Activated T-cell treated with anti-CD3 and anti-CD28 coated beads, Interleukin-2, amount 50 U/mL, for 4 hours (primary cell): ENCODE results near the gene ZBTB22. TPM values are rescaled to one million over a fixed set of nuclear protein-coding genes. Genes with fewer than 3 reads are reported as not detected.

Source experiments
- ATAC-seq, 2 donors: fragments of 200-7000 bp; cut with Tn5 transposase; one replicate each; pipeline ENCODE4 v1.10.0; 2021
- DNase-seq: peaks from one replicate; pipeline ENCODE4 v3.0.0-alpha.2; 2020
- H3K27me3 Mint-ChIP-seq: one replicate; pipeline ENCODE4 v1.8.0; 2021; ENCODE audit warnings: low read depth, mixed read lengths
- H3K36me3 Mint-ChIP-seq: one replicate; pipeline ENCODE4 v1.8.0; 2022; ENCODE audit warnings: mixed read lengths; ENCODE audit not compliant: insufficient read depth
- H3K4me1 Mint-ChIP-seq: one replicate; pipeline ENCODE4 v1.8.0; 2021; ENCODE audit warnings: low read depth, mixed read lengths
- H3K4me3 Mint-ChIP-seq: one replicate; pipeline ENCODE4 v1.8.0; 2021; ENCODE audit warnings: mild to moderate bottlenecking, moderate library complexity, mixed read lengths
- H3K9me3 Mint-ChIP-seq: one replicate; pipeline ENCODE4 v1.8.0; 2021; ENCODE audit warnings: mixed read lengths
- total RNA-seq, 3 donors: library from RNA; stranded (reverse); gene quantifications; one replicate each; pipeline ENCODE4 v1.2.1, GENCODE V29; 2021

Gene ZBTB22
- total RNA-seq, 3 donors from 2014 or later: 6.1 to 9.4 (median 8.9) TPM

GRCh38 chr6:33298773-33299236 is 18.7 kb downstream of the ZBTB22 start, which contains the start of gene RGL2:
Gene RGL2 (minus strand): TSS chr6:33298942. CDS start chr6:33298610, 332 bp downstream.
- Mint-ChIP-seq H3K36me3 (peaks cover 21% of the 10 kb centered on the region), H3K4me3 (peak within 1 kb of the TSS; percentile 94), H3K27me3 (no peaks in the 10 kb centered on the region), H3K4me1 (peaks cover 36% of the 10 kb centered on the region), H3K9me3 (no peaks in the 10 kb centered on the region)
- ATAC-seq: peak; percentile 27 to 29
- DNase-seq: peak; percentile 52

- Mint-ChIP-seq H3K36me3 (peaks cover 17% of the 10 kb centered on the region), H3K4me3 (peak overlapping the region; percentile 94), H3K9me3 (no peaks in the 10 kb centered on the region), H3K27me3 (no peaks in the 10 kb centered on the region), H3K4me1 (peaks cover 33% of the 10 kb centered on the region)
- DNase-seq (peak; percentile 29), ATAC-seq (peak; percentile 14 to 29)
Observed at GRCh38 chr6:33297956-33298772, 19.4 kb downstream of the ZBTB22 start.

GRCh38 chr6:33297406-33297955 is 20.1 kb downstream of the ZBTB22 start:
- ATAC-seq: no peak
- no peaks in the 10 kb centered on the region for H3K27me3 Mint-ChIP-seq
- H3K36me3 Mint-ChIP-seq: peaks cover 20% of the 10 kb centered on the region

GRCh38 chr6:33296797-33297405 is 20.6 kb downstream of the ZBTB22 start:
- DNase-seq (no peak), ATAC-seq (no peak)
- peaks cover 24% of the 10 kb centered on the region for H3K36me3 Mint-ChIP-seq
- no peaks in the 10 kb centered on the region for H3K9me3 Mint-ChIP-seq
- H3K27me3 Mint-ChIP-seq: no peaks in the 10 kb centered on the region
- H3K4me1 Mint-ChIP-seq: peaks cover 33% of the 10 kb centered on the region
- peak overlapping the region; percentile 94 for H3K4me3 Mint-ChIP-seq

More at GRCh38 chr6:33297406-33297955, 20.1 kb downstream of the ZBTB22 start:
- peak overlapping the region; percentile 94 for H3K4me3 Mint-ChIP-seq
- H3K9me3 Mint-ChIP-seq: no peaks in the 10 kb centered on the region
- H3K4me1 Mint-ChIP-seq: peaks cover 33% of the 10 kb centered on the region
- no peak for DNase-seq

- ATAC-seq (no peak), DNase-seq (no peak)
- Mint-ChIP-seq H3K4me3 (no peak overlapping the region), H3K27me3 (no peaks in the 10 kb centered on the region), H3K9me3 (no peaks in the 10 kb centered on the region), H3K36me3 (peaks cover 26% of the 10 kb centered on the region), H3K4me1 (peaks cover 34% of the 10 kb centered on the region)
Observed at GRCh38 chr6:33295621-33296369, 21.7 kb downstream of the ZBTB22 start.

- no peak for ATAC-seq
- peaks cover 31% of the 10 kb centered on the region for H3K4me1 Mint-ChIP-seq
- DNase-seq: no peak
- no peaks in the 10 kb centered on the region for H3K9me3 Mint-ChIP-seq
- H3K4me3 Mint-ChIP-seq: no peak overlapping the region
- H3K27me3 Mint-ChIP-seq: no peaks in the 10 kb centered on the region
- H3K36me3 Mint-ChIP-seq: peaks cover 24% of the 10 kb centered on the region
Observed at GRCh38 chr6:33294086-33294823, 23.3 kb downstream of the ZBTB22 start.

GRCh38 chr6:33292996-33293682 is 24.4 kb downstream of the ZBTB22 start:
- Mint-ChIP-seq H3K27me3 (no peaks in the 10 kb centered on the region), H3K36me3 (peaks cover 24% of the 10 kb centered on the region), H3K9me3 (no peaks in the 10 kb centered on the region), H3K4me3 (peak overlapping the region; percentile 35), H3K4me1 (peaks cover 34% of the 10 kb centered on the region)
- ATAC-seq (no peak), DNase-seq (no peak)

GRCh38 chr6:33290459-33290858 is 27.1 kb downstream of the ZBTB22 start:
- peaks cover 38% of the 10 kb centered on the region for H3K36me3 Mint-ChIP-seq
- DNase-seq: no peak
- peak overlapping the region; percentile 98 for H3K4me3 Mint-ChIP-seq
- no peaks in the 10 kb centered on the region for H3K27me3 Mint-ChIP-seq
- no peaks in the 10 kb centered on the region for H3K9me3 Mint-ChIP-seq
- no peak for ATAC-seq
- peaks cover 40% of the 10 kb centered on the region for H3K4me1 Mint-ChIP-seq

- Mint-ChIP-seq H3K36me3 (peaks cover 38% of the 10 kb centered on the region), H3K4me1 (peaks cover 40% of the 10 kb centered on the region), H3K27me3 (no peaks in the 10 kb centered on the region), H3K4me3 (peak overlapping the region; percentile 98), H3K9me3 (no peaks in the 10 kb centered on the region)
- DNase-seq (no peak), ATAC-seq (peak; percentile 23 to 24)
Observed at GRCh38 chr6:33289784-33290315, 27.7 kb downstream of the ZBTB22 start.

GRCh38 chr6:33288921-33289783 is 28.4 kb downstream of the ZBTB22 start, which contains the start of the genes PFDN6 and WDR46:
Gene PFDN6 (plus strand): TSS chr6:33289601. CDS start chr6:33289857, 256 bp downstream.
Gene WDR46 (minus strand): TSS chr6:33289239. CDS start chr6:33289170, 69 bp downstream.
- peaks cover 40% of the 10 kb centered on the region for H3K4me1 Mint-ChIP-seq
- DNase-seq (peak; percentile 69), ATAC-seq (peak; percentile 97 to 98)
- no peaks in the 10 kb centered on the region for H3K27me3 Mint-ChIP-seq
- peaks cover 40% of the 10 kb centered on the region for H3K36me3 Mint-ChIP-seq
- peak within 1 kb of the TSS; percentile 98 for H3K4me3 Mint-ChIP-seq
- H3K9me3 Mint-ChIP-seq: no peaks in the 10 kb centered on the region

- no peak for ATAC-seq
- peaks cover 37% of the 10 kb centered on the region for H3K36me3 Mint-ChIP-seq
- H3K4me1 Mint-ChIP-seq: peaks cover 38% of the 10 kb centered on the region
- no peaks in the 10 kb centered on the region for H3K9me3 Mint-ChIP-seq
- peak overlapping the region; percentile 98 for H3K4me3 Mint-ChIP-seq
- no peaks in the 10 kb centered on the region for H3K27me3 Mint-ChIP-seq
- DNase-seq: no peak
Observed at GRCh38 chr6:33288141-33288920, 29.2 kb downstream of the ZBTB22 start.
